HG03575 (cell line): Measurements from ENCODE around the gene JAKMIP2.

ENCODE experiments used
- ATAC-seq: cut with Tn5 transposase; IDR thresholded peaks from one replicate; pipeline ENCODE4 v1.9.1; 2021; ENCODE audit not compliant: unreplicated experiment, insufficient number of reproducible peaks, low FRiP score; ENCODE audit errors: extremely low read depth

The JAKMIP2 gene

GRCh38 chr5:147796556-147797308, 14.2 kb upstream of the JAKMIP2 start:
- no peak for ATAC-seq

DNA sequence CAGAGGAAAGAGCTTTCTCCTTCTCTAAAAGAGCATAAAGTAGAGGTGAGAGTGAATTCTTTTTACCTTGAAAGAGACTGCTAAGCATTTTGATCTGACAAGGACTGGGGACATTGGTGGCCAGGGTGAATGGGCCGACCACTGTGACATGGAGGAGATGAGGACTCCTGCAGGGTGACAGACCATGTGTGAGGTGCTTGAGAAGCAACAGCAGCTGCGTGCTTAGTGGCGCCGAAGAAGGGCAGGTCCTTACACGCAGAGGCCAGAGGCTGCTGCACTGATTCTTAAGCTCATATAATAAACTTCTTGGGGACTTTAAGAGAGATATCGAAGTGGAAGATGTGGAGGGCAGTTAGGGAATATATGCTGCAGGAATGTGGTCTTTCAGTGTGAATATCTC, 8.7 kb upstream of the JAKMIP2 start:
- no peak for ATAC-seq

DNA sequence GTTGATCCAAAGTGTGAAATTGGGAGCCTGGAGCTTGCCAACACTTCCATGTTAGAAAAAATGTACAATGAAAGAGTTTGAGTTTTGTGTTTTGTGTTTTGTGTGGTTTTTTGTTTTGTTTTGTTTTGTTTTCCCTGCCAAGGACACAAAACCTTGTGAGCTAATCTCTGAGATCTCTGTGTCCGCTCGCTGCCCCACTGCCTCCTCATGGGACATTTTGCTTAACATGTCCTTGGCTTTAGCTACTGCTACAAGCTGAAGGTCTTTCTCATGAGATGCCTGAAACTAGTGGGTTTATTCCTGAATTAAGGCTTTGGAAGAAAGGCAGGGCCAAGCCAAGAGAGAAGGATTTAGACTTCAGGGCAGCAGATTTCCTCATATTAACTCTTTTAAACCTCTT, 7.3 kb upstream of the JAKMIP2 start:
- no peak for ATAC-seq

DNA sequence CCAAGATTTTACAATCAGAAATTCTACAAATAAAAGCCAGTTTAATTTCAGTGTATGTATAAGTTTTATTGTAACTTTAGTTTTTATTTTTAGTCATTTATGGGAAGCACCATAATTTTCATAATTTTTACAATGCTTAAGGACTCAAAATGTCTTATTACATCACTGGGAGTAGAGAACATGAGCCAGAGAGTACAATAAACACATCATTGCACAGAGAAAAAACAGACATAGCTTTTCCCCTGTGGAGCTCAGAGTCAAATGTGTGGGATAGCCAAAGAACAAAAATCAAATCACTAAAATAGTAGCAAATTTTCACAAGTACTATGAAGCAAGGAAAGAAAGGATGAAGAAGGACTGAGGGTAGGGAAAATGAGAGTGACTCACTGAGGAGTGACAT, 5.5 kb upstream of the JAKMIP2 start:
- no peak for ATAC-seq

DNA sequence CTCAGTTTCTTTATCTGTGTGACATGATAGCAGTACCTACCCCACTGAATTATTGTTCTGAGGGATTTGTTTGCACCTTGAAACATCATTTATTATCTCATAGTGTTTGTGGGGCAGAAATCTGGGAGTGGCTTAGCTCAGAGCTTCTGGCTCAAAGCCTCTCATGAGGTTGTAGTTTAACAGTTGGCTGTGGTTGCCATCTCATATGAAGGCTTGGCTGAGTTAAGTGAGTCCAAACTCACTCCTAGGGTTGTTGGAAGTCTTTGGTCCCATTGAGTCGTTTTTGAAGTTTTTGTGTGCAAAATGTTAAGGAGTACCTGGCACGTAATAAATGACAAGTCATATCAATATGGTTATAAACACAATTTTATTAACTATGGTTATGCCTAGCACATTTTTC, 3.6 kb upstream of the JAKMIP2 start:
- ATAC-seq: no peak

DNA sequence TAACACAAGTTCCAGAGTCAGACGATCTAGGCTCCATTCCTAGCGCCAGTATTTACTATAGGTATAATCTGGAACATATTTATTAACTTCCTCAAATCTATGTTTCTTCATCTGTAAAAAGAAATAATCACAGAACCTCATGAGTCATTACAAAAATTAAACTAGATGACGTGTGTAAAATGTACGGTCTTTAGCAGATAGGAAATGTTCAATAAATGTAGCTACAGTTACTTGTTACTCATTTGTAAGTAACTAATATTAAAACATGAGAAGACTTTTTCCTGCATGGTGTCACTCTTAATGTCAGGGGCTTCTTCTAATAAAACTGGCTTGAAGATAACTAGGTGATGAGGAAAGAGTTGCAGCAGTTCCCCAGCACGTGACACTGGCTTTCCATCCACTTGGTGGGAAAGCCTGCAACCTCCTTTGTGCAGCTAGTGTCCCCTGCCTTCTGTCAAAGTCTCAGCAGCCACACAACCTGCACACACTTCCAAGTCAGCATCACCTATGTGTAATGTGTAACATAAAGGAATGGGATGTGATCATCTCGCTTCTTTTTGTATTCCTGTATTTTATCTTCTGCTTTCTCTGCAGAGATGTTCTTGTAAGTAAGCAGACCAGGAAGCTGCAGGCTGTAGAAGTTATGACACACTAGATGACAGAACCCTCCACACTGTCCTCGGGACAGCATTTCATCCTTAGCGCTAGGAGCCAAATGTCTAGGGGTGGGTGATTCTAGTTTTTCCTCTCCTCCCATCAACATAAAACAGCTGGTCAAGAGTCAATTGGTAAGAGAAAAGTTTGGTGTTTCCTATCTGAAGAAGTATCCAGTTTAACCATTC, 1.8 kb upstream of the JAKMIP2 start:
- ATAC-seq: no peak

GRCh38 chr5:147780924-147781573, 1.5 kb downstream of the JAKMIP2 start:
- no peak for ATAC-seq

DNA sequence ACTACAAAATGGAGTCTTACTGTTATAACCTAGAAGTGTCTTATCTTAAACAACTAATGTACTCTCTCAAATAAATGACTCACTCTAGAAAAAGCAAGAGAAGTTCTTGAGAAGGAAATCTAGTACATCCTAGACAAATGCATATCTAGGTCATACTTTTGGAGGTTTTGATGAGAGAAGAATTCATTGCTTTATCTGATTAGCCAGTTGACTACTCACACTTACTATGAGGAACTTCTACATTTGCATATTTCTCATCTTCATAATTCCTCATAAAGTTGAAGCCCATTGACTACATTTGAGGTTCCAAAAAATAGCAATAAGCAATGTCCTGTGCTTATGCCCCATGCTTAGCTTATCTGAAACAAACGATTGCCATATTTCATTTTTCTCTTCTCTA, 2.8 kb downstream of the JAKMIP2 start:
- ATAC-seq: no peak

DNA sequence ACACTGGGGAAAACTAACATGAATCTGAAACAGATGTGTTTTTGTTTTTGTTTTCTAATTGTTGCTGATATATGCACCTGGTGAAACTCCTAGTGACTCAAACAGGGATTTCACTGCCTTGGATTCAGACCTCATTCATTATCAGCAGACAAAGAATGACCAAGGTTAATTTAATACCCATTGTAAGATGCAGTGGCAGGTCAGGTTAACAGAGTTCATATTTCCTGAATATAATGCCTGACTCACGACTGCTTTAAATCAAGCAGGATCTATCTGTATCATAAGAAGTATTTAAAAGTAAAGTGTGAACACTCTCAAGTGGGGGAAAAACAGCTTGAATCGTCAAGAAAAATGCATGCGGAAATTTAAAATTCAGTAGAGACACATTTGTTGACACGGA, 5.5 kb downstream of the JAKMIP2 start:
- no peak for ATAC-seq

DNA sequence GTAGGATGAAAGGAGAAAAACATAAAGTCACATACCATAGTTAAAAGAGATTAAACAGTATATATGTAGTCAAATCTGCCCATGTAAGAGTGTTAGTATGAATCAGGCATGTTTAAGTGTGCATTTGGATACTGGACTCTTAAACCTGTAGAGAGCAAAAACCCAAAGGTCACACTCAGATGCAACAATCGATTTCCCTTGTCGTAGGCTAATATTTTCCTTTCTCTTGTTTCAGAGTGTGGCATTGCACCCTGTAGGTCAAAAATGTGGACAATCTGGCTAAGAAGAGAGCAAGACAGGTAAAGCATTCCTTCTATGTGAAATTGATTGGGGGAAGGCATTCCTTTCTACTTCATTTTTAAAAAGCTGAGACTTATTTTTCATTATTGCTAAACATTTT, 8.9 kb downstream of the JAKMIP2 start:
- ATAC-seq: no peak

DNA sequence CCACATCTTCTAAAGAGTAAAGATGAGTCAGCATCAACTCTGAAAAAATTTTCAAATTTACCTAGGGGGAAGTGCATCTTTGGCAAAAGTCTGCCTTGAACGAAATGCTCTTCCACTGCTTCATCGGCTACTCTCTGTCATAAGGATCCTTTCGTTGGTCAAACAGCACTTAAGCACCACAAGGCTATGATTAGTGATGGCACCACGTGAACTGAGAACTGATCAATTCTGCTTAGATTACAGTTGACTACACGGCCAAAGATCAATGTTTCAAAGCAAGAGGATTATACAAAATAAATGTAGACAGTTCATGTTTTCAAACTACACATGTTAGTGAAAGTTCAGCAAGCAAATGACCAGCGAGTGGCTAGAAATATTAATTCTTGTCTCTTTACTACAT, 9.4 kb downstream of the JAKMIP2 start:
- ATAC-seq: no peak

GRCh38 chr5:147767048-147767447, 15.5 kb downstream of the JAKMIP2 start:
- no peak for ATAC-seq

DNA sequence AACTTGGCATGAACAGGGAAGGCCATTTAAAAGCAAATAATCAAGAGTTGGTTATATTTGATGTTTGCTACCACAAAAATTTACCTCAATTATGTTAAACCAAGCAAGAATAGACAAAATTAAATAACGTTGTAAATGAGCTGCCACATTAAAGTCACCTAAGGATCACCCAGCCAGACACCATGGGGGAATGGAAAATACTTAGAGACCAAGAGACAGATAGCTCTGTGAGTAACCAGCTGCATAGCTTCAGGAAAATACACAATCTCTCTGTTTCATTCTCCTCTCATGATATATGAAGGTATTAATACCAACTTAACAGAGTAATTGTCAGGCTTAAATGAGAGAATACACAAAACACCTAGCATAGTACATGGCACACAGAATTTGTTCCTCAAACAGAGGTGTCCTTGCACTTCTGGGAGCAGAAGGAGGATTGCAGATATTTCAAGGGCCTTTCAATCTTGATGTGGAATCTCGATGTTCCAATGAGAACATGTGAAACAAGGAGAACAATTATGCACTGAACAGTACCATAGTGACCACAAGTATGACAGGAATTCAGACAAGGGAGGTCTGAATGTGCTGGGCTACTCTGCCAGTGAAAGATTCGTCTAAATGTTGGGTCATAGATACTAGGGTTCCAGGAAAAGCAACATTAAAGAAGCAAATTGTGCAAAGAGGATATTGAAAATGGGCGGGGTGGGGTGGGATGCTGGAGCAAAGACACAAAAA, 18.6 kb downstream of the JAKMIP2 start:
- no peak for ATAC-seq

DNA sequence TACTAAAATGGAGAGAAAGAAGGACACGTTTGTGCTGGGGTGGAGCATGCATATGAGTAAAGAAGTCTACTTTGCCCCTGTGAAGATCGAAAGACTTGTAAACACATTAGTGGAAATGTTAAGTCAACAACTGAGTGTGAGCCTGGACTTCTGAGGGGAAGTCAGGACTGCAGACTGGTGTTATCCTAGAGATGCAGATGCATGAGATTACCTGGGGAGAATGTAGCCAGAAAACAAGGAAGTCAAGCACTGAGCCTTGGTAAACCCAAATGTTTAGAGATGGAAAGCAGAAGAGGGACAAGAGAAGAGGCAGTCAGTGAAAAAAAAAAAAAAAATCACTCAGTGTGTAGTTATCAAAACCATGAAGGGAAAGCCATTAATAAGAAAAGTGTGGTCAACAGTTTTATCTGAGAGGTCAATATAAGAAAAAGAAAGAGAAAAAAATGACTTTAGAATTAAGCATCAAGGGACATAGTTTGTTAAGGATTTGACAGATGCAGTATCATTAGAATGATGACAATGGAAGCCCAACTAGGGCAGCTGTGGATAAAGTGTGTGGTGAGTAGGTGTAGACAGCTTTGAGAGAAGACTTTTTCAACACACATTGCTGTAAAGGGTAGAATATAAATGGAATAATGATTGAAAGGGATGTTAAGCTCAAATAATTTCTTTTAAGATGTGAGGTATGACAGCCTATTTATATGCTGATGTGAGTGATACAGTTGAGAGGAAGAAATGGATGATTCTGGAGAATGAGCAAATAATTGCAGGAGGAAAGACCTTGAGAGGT, 22.2 kb downstream of the JAKMIP2 start:
- ATAC-seq: no peak

- ATAC-seq: no peak
Observed at GRCh38 chr5:147759441-147759840, 23.1 kb downstream of the JAKMIP2 start.

DNA sequence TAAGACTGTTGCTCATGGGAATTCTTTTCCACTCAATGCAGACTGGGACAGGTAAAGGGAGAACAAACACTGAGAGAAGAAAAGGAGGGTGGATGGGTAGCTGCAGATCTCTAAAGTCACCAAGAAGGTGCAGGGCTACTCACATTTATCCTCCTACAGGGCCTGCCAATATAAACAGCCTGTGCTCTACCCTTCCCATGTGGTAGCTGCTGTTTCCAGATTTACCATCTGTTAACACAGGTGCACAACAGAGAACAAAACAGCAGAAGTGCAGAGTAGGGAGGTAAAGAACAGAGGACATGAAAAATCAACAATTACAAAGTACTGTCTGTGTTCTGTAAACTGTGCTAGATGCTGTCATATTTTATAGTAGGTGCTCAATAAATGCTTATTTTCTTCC, 26.0 kb downstream of the JAKMIP2 start:
- ATAC-seq: no peak

- ATAC-seq: no peak
Observed at GRCh38 chr5:147754372-147755122, 28.0 kb downstream of the JAKMIP2 start.

DNA sequence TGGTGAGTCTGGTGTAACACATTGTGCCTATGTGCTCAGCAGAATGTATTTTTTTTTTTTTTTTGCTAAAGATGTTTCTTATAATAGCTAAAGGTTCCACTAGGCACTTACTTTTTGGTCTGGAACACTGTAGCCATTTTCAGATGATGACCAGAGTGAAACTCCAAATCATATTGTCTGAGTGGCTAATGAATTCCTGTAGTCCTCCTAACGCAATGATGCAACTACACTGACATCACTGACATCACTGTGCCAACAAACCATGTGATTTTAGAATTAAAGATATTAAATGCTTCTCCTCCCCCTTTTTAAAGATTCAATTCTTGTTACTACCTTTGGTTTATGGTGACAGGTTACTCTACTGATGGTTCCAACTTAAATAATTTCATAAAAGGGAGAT, 28.8 kb downstream of the JAKMIP2 start:
- no peak for ATAC-seq
